Measurements from ENCODE around the gene SLC2A6. TPM values are rescaled to one million over a fixed set of nuclear protein-coding genes. Genes with fewer than 3 reads are reported as not detected.

SLC2A6 gene
- total RNA-seq, 1 experiment from 2014 or later = 14.6 TPM

- peak; percentile 62 for DNase-seq (ENCODE audit: low read depth)
Observed at GRCh38 chr9:133477992-133478850, 678 bp downstream of the SLC2A6 start.

GRCh38 chr9:133477461-133477860 is 1.4 kb downstream of the SLC2A6 start:
- DNase-seq (ENCODE audit: low read depth) = no peak

DNA sequence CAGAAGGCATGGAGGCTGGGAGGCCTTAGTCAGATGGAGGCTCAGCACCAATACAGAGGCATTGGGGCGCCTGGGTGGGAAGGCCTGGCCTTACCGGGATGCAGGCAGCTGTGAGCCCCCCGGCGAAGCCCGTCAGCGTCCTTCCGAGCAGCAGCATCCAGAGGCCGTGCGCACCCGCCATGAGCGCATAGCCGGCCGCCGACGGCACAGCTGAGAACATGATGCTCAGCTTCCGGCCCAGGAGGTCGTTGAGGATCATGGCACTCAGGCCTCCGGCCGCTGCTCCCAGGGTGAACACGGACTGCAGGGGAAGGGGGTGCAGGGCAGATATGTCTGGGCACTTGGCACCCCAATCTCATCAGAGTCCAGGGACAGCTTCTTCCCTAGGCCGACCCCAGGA is 2.0 kb downstream of the SLC2A6 start:
- DNase-seq (ENCODE audit: low read depth) = no peak

DNA sequence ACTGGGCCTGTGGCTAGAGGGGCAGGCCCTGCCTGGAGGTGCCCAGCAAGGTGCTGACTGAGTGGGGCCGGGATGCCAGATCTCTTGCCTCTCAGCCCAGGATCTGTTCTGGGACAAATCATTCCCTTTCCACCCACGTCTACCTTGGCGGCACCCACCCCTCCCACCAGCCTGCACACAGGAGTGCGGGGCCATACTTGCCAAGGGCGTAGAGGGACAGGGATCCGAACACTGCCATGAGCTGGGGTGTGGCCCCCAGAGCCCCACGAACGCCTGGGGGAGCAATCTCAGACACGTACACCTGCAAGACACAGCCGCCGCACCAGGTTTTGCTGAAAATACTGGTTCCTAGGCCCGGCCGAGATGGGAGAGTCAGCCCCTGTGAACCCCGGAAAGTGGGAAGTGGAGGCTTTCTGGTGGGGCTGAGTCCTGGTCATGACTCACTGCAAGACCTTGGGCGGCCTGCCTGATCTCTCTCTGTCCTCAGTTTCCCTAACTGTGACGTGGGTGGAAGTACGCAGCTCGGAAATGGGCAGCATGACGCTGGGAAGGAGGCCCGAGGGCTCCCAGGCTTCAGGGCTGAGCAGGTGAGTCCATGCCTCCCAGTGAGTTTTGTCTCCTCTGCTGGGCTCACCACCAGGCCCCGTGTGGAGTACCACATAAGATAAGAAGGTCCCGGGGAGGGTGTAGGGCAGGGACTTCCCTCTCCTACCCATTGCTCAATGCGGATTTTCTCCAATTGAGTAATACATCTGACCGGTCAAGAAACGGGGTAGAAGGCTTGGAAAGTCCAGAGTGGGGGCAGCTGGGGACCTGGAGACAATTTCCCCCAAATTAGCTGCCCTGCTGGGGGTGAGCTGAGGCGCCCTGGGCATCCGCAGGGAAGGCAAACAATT is 2.6 kb downstream of the SLC2A6 start:
- no peak for DNase-seq (ENCODE audit: low read depth)

DNA sequence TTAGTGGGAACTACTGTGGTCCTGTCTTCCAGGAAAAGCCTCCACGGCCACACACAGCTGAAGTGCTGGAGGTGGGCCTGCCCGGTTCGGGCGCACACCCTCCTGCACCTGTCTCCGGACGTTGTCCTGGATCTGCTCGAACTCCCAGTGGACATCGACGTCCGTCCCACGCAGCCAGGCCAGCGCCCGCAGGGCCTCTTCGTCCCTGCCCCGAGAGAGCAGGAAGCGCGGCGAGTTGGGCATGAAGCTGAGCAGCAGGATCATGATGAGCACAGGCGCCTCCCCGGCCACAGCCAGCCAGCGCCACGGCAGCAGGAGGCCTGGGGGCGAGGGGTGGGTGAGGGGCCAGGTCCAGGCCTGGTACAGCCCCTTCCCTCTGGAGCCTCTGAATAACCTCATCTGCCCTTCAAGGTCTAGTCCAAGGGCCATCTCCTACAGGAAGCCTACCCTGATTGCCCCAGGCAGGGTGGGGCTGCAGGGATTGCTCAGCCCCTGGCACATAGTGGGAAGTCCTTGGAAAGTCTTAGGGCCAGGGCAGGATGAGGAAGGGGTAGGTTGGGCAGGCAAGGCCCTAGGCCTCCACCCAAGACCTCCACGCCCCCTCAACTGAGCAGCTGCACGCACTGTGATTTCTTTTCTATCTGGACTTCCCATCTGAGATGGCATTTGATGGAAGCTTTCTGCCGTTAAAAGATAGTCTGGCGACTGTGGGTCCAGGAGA is 3.4 kb downstream of the SLC2A6 start:
- DNase-seq (ENCODE audit: low read depth) = no peak

- DNase-seq (ENCODE audit: low read depth) = no peak
Observed at GRCh38 chr9:133474853-133475252, 4.0 kb downstream of the SLC2A6 start.

- no peak for DNase-seq (ENCODE audit: low read depth)
Observed at GRCh38 chr9:133474215-133474614, 4.7 kb downstream of the SLC2A6 start.

GRCh38 chr9:133473743-133474142 is 5.2 kb downstream of the SLC2A6 start:
- DNase-seq (ENCODE audit: low read depth) = no peak

- DNase-seq (ENCODE audit: low read depth) = no peak
Observed at GRCh38 chr9:133472753-133473378, 6.0 kb downstream of the SLC2A6 start.

GRCh38 chr9:133472277-133472645 is 6.6 kb downstream of the SLC2A6 start:
- DNase-seq (ENCODE audit: low read depth) = no peak

DNA sequence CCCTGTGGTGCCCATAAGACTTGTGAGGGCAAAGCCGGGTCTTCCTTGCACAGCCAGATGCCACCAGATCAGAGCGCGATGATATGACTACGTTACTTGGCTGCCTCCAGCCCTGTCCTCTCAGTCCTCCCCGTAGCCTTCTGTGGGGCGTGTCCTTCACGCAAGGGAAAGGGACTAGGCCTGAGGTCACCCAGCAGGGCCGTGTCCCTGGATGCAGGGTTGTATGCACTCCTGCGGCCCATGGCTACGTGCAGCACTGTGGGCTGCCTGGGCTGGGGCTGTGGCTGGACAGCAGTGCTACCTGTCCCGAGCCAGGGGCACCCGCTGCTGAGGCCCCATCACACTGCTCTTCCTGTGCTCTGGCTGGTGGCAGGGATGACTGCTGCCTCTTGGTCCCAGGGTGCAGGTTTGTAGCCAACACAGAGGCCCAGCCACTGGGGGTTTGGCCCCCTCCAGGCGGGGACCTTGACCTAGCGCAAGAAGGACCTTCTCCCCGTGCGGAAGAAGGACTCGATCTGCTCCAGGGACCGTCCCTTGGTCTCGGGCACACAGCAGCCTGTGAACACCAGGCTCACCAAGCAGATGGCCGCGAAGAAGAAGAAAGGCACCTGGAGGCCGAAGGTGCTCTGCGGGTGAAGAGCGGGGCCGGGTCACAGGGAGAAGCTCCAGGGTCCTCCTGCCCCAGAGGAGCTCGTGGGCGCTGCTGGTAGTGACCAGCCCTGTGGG is 7.2 kb downstream of the SLC2A6 start:
- no peak for DNase-seq (ENCODE audit: low read depth)

GRCh38 chr9:133470988-133471387 is 7.9 kb downstream of the SLC2A6 start:
- DNase-seq (ENCODE audit: low read depth) = no peak

- DNase-seq (ENCODE audit: low read depth) = no peak
Observed at GRCh38 chr9:133470427-133470924, 8.4 kb downstream of the SLC2A6 start.

- no peak for DNase-seq (ENCODE audit: low read depth)
Observed at GRCh38 chr9:133468777-133469421, 10.0 kb downstream of the SLC2A6 start.

- no peak for DNase-seq (ENCODE audit: low read depth)
Observed at GRCh38 chr9:133468374-133468773, 10.5 kb downstream of the SLC2A6 start.

GRCh38 chr9:133467101-133467500 is 11.8 kb downstream of the SLC2A6 start:
- no peak for DNase-seq (ENCODE audit: low read depth)

- no peak for DNase-seq (ENCODE audit: low read depth)
Observed at GRCh38 chr9:133465984-133466383, 12.9 kb downstream of the SLC2A6 start.

DNA sequence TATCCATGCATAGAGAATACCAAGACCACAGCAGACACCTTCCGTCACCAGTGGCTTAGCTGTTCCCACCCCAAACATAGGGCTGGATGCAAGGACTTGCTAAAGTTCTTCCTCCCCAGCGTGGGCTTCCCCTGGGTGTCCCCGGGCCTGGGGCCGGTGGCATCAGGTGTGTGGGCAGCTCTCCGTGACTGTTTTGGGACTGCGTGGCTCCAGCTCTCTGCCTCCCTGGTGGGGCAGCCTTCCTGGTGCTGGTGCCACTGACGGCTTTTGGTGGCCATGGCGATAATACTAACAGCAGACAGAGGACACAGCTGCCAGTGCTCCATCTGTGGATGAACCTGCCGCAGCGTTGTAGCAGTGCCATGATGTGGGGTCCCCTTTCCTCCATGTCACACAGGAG is 14.3 kb downstream of the SLC2A6 start:
- DNase-seq (ENCODE audit: low read depth) = no peak

- DNase-seq (ENCODE audit: low read depth) = no peak
Observed at GRCh38 chr9:133463864-133464615, 14.9 kb downstream of the SLC2A6 start.
